Left forelimb (tissue), 1 donor: ENCODE results near the gene NRG3.

ENCODE experiments used
- DNase-seq: peaks from one replicate; pipeline ENCODE4 v3.0.0-alpha.2; 2018; ENCODE audit warnings: low spot score

The NRG3 gene

DNA sequence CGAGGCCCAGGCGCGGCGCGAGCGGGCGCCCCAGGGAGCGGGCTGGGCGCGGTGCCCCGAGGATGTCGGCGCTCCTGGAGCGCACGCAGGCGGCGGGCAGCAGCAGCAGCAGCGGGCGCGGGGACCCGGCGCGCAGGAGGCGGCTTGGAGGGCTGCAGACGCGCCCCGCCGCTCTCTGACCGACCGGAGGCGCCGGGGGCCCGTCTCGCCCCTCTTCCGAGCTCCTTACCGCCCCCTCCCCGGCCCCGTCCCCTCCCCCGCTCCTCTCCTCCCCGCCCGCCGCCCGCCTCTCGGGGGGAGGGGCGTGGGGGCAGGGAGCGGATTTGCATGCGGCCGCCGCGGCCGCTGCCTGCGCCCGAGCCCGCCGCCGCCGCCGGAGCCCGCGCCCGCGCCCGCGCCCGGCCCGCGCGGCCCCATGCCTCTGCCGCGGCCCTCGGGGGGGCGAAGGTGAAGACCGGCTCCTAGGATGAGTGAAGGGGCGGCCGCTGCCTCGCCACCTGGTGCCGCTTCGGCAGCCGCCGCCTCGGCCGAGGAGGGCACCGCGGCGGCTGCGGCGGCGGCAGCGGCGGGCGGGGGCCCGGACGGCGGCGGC, at the start of gene NRG3:
NRG3 (plus strand) TSS at position 320 of the 592 bp plus-strand sequence.
- DNase-seq: no peak

DNA sequence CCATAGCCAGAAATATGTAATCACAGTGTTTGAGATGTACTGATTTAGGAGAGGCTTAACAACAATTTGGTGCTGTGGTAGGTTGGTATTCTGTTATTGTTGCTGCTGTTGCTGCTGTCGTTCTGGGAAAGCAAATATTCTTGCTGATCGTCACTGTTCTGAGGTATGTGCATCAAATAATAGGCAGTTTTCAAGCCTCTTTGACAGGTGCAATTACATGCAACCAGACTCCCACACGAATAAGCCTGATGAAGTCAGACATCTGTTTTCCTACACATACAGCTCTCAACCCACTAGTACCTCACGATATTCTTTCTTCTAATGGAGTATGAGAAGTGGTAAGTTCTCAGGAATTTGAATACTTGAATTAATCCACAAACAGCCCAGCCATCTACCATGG, 46.7 kb upstream of the NRG3 start:
- DNase-seq: no peak

GRCh38 chr10:81831060-81831459, 43.9 kb upstream of the NRG3 start:
- DNase-seq: no peak

DNA sequence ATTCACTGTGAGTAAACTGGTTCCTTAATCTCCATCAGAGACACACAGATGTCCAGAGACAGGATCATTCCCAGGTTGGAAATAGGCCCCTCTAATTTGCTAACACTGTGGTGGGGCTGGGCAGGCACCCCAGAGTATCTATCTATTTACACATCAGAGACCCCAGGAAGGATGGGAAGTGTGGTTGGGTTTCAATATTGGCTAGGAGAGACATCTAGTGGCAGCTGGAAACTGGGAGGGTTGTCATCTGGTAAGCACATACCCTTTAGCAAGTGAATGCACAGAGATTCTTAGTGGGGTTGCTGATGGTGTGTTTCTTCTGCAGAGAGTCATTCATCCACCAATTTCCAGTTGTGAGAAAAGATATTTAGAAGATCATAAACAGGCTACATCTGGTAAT, 36.0 kb upstream of the NRG3 start:
- DNase-seq: no peak

- DNase-seq: no peak
These were observed 32.0 kb upstream of the NRG3 start for GRCh38 chr10:81843042-81843441.

DNA sequence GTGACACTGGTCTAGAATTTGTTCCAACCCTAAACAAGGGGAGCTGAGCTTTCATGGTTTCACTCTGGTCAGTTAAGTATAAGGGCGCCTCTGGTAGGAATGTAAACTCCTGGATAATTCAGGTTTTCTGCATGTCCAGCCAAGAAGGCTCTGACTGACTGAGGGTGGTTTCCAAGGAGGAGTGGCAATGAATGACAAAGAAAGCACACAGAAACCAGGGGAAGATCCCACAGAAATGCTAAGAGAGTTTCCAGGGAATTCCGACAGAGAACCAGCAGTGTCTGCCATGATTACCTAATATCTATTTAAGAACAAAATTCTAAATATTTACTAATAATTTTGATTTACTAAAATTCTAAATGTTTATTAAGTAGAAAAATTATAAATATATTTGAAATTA, 27.3 kb upstream of the NRG3 start:
- no peak for DNase-seq

DNA sequence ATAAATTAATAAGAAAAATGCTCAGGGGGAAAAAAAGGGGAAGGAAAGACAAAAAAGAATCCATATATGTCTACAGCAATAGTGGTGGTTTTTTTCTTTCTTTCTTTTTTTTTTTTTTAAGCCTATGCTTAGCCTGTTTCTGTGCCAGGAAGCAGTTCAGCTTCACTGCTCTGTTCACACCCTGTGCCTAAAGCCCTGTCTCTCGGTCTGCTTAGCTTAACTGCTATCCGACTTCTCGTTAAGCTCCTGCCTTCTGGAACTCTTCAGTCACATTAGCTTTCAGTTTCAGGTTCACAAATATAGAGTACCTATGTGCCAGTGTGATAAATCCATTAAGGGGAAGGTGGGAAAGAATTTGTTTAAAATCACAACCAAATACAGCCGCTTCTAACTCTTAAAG, 26.5 kb upstream of the NRG3 start:
- DNase-seq: no peak

DNA sequence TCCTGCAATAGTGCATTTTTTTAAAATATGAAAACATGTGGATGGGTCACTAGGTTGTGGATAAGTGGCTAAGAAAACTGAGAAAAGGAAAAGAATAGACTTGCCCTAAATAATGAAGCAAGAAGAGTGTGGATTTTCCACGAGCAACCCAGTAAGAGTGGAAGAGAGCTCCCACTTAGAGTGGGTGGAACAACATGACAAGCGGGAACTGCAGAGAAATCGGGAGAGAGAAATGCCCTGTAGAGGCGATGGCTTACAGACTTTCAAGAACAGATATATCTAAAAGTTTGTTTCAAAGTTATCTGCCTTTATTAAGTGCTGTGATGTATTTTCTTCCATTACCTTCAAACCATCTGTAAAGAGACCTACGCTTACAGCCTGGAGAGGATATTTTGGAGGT, 26.1 kb upstream of the NRG3 start:
- DNase-seq: no peak

DNA sequence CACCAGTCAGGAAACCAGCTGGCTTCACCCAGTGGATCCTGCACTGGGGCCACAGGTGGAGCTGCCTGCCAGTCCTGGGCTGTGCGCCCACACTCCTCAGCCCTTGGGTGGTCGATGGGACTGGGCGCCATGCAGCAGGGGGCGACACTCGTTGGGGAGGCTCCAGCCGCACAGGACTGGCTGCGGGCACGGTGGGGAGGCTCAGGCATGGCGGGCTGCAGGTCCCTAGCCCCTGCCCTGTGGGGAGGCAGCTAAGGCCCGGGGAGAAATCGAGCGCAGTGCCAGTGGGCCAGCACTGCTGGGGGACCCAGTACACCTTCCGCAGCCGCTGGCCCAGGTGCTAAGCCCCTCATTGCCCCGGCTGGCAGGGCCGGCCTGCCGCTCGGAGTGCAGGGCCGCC, 12.4 kb upstream of the NRG3 start:
- DNase-seq: no peak

DNA sequence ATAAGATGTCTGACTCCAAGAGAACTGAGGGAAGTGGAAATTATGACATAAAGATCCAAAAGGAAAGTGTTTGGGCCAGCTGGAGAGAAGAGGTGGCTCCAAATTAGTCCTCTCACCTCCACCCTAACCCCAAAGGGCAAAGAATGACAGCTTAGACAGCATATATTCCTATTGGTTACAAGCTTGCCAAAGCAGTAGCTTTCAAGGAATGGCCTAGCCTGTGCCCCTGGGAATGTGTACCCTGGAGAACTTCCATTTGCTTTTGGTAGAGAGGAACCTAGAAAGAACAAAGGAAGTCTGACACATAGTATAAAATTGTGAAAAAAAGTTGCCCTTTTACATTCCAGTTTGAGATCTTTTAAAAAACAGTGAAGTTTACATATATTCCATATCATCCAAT, 11.2 kb upstream of the NRG3 start:
- DNase-seq: no peak

- DNase-seq: no peak
These were observed 9.4 kb upstream of the NRG3 start for GRCh38 chr10:81865581-81865980.

GRCh38 chr10:81866753-81867152, 8.2 kb upstream of the NRG3 start:
- DNase-seq: no peak

DNA sequence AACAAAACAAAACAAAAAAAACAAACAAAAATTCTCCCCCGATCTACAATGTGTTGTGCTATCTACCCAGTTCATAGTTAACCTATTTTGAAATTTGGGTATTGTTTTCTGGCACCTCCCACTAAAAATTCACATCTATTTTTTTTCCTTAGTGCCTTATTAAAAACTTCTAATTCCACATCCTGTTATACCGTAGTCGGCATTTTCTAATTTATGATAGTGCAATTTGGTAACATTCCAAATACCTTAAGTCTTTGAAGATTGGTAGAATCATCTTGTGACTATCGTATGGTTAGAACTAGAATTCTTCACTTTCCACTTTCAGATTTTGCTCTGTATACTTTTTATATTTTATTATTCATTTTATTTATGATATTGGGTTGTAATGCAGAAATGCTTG, 4.5 kb upstream of the NRG3 start:
- no peak for DNase-seq

- no peak for DNase-seq
These were observed 3.4 kb upstream of the NRG3 start for GRCh38 chr10:81871558-81871957.

DNA sequence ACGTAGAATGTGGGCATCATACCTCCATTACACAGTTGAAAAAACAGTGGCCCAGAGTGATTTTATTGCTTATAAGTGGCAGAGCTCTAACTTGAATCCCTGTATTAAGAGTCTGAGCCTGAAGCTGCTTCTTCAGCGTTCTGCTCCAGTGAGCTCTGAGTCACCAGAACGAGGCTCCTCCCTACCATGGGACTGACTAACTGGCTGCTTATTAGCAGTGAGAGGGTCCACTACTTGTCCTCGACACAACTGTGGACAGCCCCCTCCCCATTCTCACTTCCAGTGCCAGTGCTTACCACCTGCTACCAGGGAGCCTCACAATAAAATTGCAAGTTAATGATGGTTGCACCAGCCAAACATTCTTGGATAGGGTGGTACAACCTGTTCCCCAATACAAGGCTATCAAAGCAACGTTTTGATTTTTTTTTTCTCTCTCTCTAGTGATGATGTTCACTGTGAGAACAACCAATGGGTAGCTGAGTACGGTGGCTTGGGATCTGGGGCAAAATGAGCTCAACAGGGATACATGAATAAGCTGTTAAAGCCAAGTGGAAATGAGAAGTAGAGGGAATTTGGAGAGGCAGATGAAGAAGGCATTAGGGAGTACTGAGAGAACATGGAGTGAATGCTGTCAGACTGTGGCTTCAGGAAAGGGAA, 2.7 kb upstream of the NRG3 start:
- DNase-seq: no peak

DNA sequence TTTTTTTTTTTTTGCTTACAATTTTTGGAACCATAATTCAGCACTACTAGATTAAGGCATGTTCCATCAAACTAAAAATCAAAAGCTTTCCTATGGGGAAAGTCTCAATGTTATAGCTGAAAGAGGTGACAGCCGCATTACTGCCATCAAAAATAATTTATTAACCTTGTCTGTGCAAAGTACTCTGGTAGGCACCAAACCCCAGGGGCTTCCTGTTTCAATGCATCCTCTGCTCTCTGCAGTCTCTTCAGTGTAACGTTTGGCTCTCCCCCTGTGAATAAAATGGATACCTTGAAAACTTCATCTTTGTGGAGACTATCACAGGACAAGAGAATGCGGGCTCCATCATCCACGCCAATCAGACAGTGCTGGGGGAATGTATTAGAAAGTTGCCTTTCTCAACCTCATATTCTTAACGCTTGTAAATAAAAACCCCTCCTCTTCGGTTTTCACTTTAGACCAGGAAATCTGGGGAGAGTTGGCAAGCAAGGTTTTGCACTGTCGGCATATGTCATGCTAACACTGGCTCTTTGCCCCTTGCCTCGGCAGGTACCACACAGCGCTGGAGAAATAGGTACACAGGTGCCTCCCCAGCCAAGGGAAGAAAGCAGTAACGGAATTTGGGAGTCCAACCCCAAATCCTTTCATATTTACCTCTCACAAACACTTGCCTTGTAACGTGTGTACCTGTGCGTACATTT, 1.6 kb upstream of the NRG3 start:
- DNase-seq: no peak

GRCh38 chr10:81873932-81874816, 820 bp upstream of the NRG3 start:
- DNase-seq: peak; percentile 81

- no peak for DNase-seq
These were observed 666 bp downstream of the NRG3 start for GRCh38 chr10:81875467-81876252.

GRCh38 chr10:81876253-81877077, 1.5 kb downstream of the NRG3 start:
- DNase-seq: no peak

DNA sequence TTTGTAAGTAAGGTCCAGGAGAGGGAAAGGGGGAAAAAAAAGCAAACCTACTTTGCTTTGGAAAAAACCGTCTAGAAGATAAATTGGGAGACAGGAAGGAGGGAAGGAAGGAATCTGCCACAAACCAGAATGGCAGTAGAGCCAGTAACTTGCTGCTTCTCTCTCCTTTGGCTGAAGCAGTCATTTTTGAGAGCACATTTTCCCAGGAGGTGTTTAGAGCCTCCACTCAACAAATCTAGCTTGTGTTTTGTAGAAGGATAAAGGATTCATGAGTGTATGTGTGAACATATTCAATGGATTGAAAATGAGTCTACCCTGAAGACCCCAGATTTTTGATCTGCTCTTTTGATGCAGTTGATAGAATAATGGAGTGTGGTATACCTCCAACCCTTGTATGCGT, 2.6 kb downstream of the NRG3 start:
- no peak for DNase-seq

DNA sequence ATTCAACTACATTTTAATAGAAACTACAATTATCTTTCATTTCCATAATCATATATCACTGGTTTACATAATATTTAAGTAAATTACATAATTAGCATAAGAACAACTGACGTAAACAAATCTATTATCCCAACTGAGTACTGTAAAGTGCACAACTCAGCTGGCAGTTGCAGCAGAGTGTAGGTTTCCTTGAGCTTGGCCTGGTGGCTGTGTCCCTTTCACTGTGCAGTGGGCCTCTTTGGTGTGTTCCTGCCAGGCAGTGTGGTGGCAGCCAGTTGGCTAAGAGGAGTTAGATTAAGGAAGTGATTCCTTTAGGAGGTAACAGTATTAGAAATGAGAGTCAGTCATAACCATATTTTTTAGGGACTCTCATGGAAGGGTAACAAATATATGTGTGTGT, 7.0 kb downstream of the NRG3 start:
- DNase-seq: no peak
